H1 (cell line): ENCODE results near the gene GALP. TPM values are rescaled to one million over a fixed set of nuclear protein-coding genes. Genes with fewer than 3 reads are reported as not detected.
A peak's percentile ranks its signal among the peaks of the same experiment; 100 is the strongest.

Experiments
- CTCF ChIA-PET: fragments of 300-600 bp; sonication (Branson Sonifier 250); formaldehyde crosslinking; loops from one replicate; lab custom pipeline; 2021; ENCODE audit not compliant: partially characterized antibody; lab: Charles Lee
- POLR2A ChIA-PET: fragments of 300-600 bp; sonication (Branson Sonifier 250); formaldehyde crosslinking; loops from one replicate; lab custom pipeline; 2021; ENCODE audit warnings: inconsistent platforms; ENCODE audit not compliant: partially characterized antibody; lab: Charles Lee
- DNase-seq, 2 experiments: peaks; one replicate each; pipeline versions ENCODE4 v3.0.0 to v3.0.0-alpha.2; 2010 to 2022; ENCODE audit warnings: low spot score in 2 of 2, low read depth in 1 of 2, mixed read lengths in 1 of 2
- FAIRE-seq: peaks from 2 replicates; lab custom pipeline; 2011; peaks lifted over from hg19 to GRCh38; lab: Jason Lieb, UNC
- H2AFZ ChIP-seq: 2 replicates; pipeline ENCODE4 v1.8.1; 2012; ENCODE audit warnings: low read length, inconsistent platforms
- H2AK5ac ChIP-seq: 2 replicates; pipeline ENCODE4 v1.6.1; 2013; ENCODE audit warnings: low read depth, low read length
- H2BK120ac ChIP-seq: replicated peaks from 2 replicates; pipeline ENCODE3; 2013; ENCODE audit warnings: low read depth, low read length, inconsistent platforms
- H2BK12ac ChIP-seq: 2 replicates; pipeline ENCODE4 v1.6.1; 2013; ENCODE audit warnings: low read depth, low read length
- H2BK15ac ChIP-seq: 2 replicates; pipeline ENCODE4 v1.6.1; 2013; ENCODE audit warnings: low read length
- H2BK20ac ChIP-seq: 2 replicates; pipeline ENCODE4 v1.6.1; 2013; ENCODE audit warnings: low read length
- H2BK5ac ChIP-seq: 2 replicates; pipeline ENCODE4 v1.6.1; 2013; ENCODE audit warnings: low read depth, low read length
- H3K14ac ChIP-seq: 2 replicates; pipeline ENCODE4 v1.6.1; 2013; ENCODE audit warnings: inconsistent platforms; ENCODE audit not compliant: insufficient read length
- H3K18ac ChIP-seq: 2 replicates; pipeline ENCODE4 v1.6.1; 2013; ENCODE audit warnings: low read length; ENCODE audit errors: extremely low read depth
- H3K23ac ChIP-seq: 2 replicates; pipeline ENCODE4 v1.6.1; 2013; ENCODE audit warnings: inconsistent platforms; ENCODE audit not compliant: insufficient read length
- H3K23me2 ChIP-seq: 2 replicates; pipeline ENCODE4 v1.6.1; 2013; ENCODE audit warnings: low read depth, low read length
- H3K27ac ChIP-seq: 2 replicates; pipeline ENCODE4 v1.6.1; 2011; ENCODE audit warnings: low read depth, low read length, inconsistent platforms
- H3K27me3 ChIP-seq, 4 experiments: replicated peaks in 1 of 4; 1 replicate in 1 of 4; 2 replicates in 3 of 4; pipeline versions ENCODE4 v1.6.1 to v1.8.1; 2011 to 2013; ENCODE audit warnings: low read length in 3 of 4, mild to moderate bottlenecking in 3 of 4, inconsistent platforms in 2 of 4, mixed read lengths in 2 of 4, moderate library complexity in 1 of 4; ENCODE audit not compliant: control insufficient read depth in 3 of 4, insufficient read depth in 3 of 4; ENCODE audit errors: extremely low read depth in 1 of 4
- H3K36me3 ChIP-seq, 4 experiments: 2 replicates each; pipeline versions ENCODE4 v1.6.1 to v1.8.1; 2011 to 2013; ENCODE audit warnings: mild to moderate bottlenecking in 4 of 4, low read length in 3 of 4, moderate library complexity in 2 of 4, control low read depth in 1 of 4, inconsistent platforms in 1 of 4; ENCODE audit not compliant: insufficient read depth in 4 of 4, control insufficient read depth in 2 of 4
- H3K4ac ChIP-seq: replicated peaks from 2 replicates; pipeline ENCODE3; 2013; ENCODE audit warnings: low read length, low read depth, mixed read lengths, inconsistent platforms; ENCODE audit not compliant: insufficient read length
- H3K4me1 ChIP-seq, 4 experiments: replicated peaks in 1 of 4; 1 replicate in 1 of 4; 2 replicates in 3 of 4; pipeline versions ENCODE4 v1.6.1 to v1.8.1; 2011 to 2013; ENCODE audit warnings: low read length in 3 of 4, inconsistent platforms in 2 of 4, mixed read lengths in 1 of 4; ENCODE audit not compliant: insufficient read depth in 4 of 4, control insufficient read depth in 3 of 4
- H3K4me2 ChIP-seq, 2 experiments: 2 replicates each; pipeline versions ENCODE4 v1.6.1 to v1.8.1; 2011 to 2013; ENCODE audit warnings: low read depth in 2 of 2, low read length in 2 of 2, control low read depth in 1 of 2, inconsistent platforms in 1 of 2, mild to moderate bottlenecking in 1 of 2; ENCODE audit not compliant: insufficient read depth in 1 of 2
- H3K4me3 ChIP-seq, 4 experiments: fragments of 200-600, 300-600 bp in 1 of 4; sonication (generic), shearing (Covaris generic), sonication (Bioruptor Twin) in 1 of 4; 2 replicates each; pipeline versions ENCODE4 v1.5.1 to v1.8.1; 2011 to 2016; ENCODE audit warnings: low read length in 4 of 4, low read depth in 3 of 4, control low read depth in 2 of 4, inconsistent platforms in 2 of 4, mild to moderate bottlenecking in 2 of 4, mixed read lengths in 1 of 4, moderate library complexity in 1 of 4; ENCODE audit not compliant: insufficient read depth in 2 of 4; ENCODE audit errors: extremely low read depth in 1 of 4
- H3K56ac ChIP-seq: replicated peaks from 2 replicates; pipeline ENCODE3; 2013; ENCODE audit warnings: low read depth, mild to moderate bottlenecking, mixed read lengths, low read length, inconsistent platforms; ENCODE audit not compliant: insufficient read length
- H3K79me1 ChIP-seq: 2 replicates; pipeline ENCODE4 v1.6.1; 2013; ENCODE audit warnings: low read depth, low read length, control low read depth
- H3K79me2 ChIP-seq, 2 experiments: 2 replicates each; pipeline versions ENCODE4 v1.6.1 to v1.8.1; 2012 to 2013; ENCODE audit warnings: low read length in 2 of 2, mild to moderate bottlenecking in 2 of 2, inconsistent platforms in 1 of 2; ENCODE audit not compliant: insufficient read depth in 2 of 2, control insufficient read depth in 1 of 2
- H3K9ac ChIP-seq, 4 experiments: replicated peaks in 1 of 4; 1 replicate in 1 of 4; 2 replicates in 3 of 4; pipeline versions ENCODE4 v1.6.1 to v1.8.1; 2011 to 2013; ENCODE audit warnings: low read depth in 3 of 4, low read length in 3 of 4, control low read depth in 2 of 4, mild to moderate bottlenecking in 2 of 4, moderate library complexity in 2 of 4, inconsistent platforms in 1 of 4; ENCODE audit errors: extremely low read depth in 1 of 4
- H3K9me3 ChIP-seq, 2 experiments: 2 replicates each; pipeline versions ENCODE4 v1.6.1 to v1.8.1; 2012 to 2013; ENCODE audit warnings: mild to moderate bottlenecking in 2 of 2, moderate library complexity in 2 of 2, control low read depth in 1 of 2, inconsistent platforms in 1 of 2, low read depth in 1 of 2, low read length in 1 of 2, mixed read lengths in 1 of 2; ENCODE audit not compliant: insufficient read depth in 2 of 2
- H4K20me1 ChIP-seq, 2 experiments: replicated peaks in 1 of 2; 2 replicates each; pipeline versions ENCODE3 to v1.8.1; 2011 to 2013; ENCODE audit warnings: inconsistent platforms in 2 of 2, low read length in 2 of 2, mild to moderate bottlenecking in 1 of 2; ENCODE audit not compliant: insufficient read depth in 2 of 2, control insufficient read depth in 1 of 2
- H4K5ac ChIP-seq: 2 replicates; pipeline ENCODE4 v1.6.1; 2013; ENCODE audit warnings: low read length, low read depth, mixed read lengths, inconsistent platforms; ENCODE audit not compliant: insufficient read length
- H4K8ac ChIP-seq: 2 replicates; pipeline ENCODE4 v1.8.0; 2013; ENCODE audit warnings: mild to moderate bottlenecking, moderate library complexity, low read length, inconsistent platforms; ENCODE audit not compliant: insufficient read depth; ENCODE audit errors: extremely low read depth
- H4K91ac ChIP-seq: replicated peaks from 2 replicates; pipeline ENCODE3; 2013; ENCODE audit warnings: low read length, mixed read lengths, inconsistent platforms; ENCODE audit not compliant: insufficient read length
- BCL11A ChIP-seq, 2 experiments: IDR thresholded peaks; one replicate each; pipeline ENCODE4 v1.6.1; 2011; ENCODE audit warnings: low read depth in 2 of 2, low read length in 2 of 2, mild to moderate bottlenecking in 2 of 2
- CHD2 ChIP-seq: IDR thresholded peaks from 2 replicates; pipeline ENCODE4 v1.6.1; 2012; ENCODE audit warnings: low read length, improper control_type of control experiment
- EZH2 ChIP-seq: fragments of 200-600 bp; sonication (generic); IDR thresholded peaks from 2 replicates; pipeline ENCODE4 v1.7.1; 2012; ENCODE audit warnings: low read depth, mild to moderate bottlenecking, moderate library complexity, low read length, inconsistent platforms; ENCODE audit not compliant: severe bottlenecking
- FOSL1 ChIP-seq: IDR thresholded peaks from 2 replicates; pipeline ENCODE4 v1.6.1; 2011; ENCODE audit warnings: mild to moderate bottlenecking, low read depth, low read length, moderate library complexity; ENCODE audit not compliant: insufficient read depth
- GTF2F1 ChIP-seq: IDR thresholded peaks from 2 replicates; pipeline ENCODE4 v1.6.1; 2012; ENCODE audit warnings: low read depth, low read length, improper control_type of control experiment, borderline replicate concordance
- JUN ChIP-seq: IDR thresholded peaks from 2 replicates; pipeline ENCODE4 v1.6.1; 2011; ENCODE audit warnings: low read depth, mild to moderate bottlenecking, improper control_type of control experiment, low read length
- NANOG ChIP-seq: IDR thresholded peaks from 2 replicates; pipeline ENCODE4 v1.6.1; 2011; ENCODE audit warnings: low read length, low read depth, mild to moderate bottlenecking, inconsistent platforms; ENCODE audit not compliant: insufficient read depth, poor library complexity, severe bottlenecking
- NRF1 ChIP-seq: IDR thresholded peaks from 2 replicates; pipeline ENCODE4 v1.6.1; 2011; ENCODE audit warnings: mild to moderate bottlenecking, low read depth, low read length, improper control_type of control experiment
- PHF8 ChIP-seq: fragments of 200-600 bp; sonication (generic); conservative IDR thresholded peaks from 2 replicates; pipeline ENCODE4 v1.7.1; 2012; ENCODE audit warnings: low read depth, mild to moderate bottlenecking, inconsistent platforms, low read length, moderate library complexity
- SIX5 ChIP-seq: IDR thresholded peaks from 2 replicates; pipeline ENCODE4 v1.6.1; 2011; ENCODE audit warnings: mild to moderate bottlenecking, low read depth, low read length
- SP1 ChIP-seq: IDR thresholded peaks from 2 replicates; pipeline ENCODE4 v1.6.1; 2011; ENCODE audit warnings: low read depth, low read length
- TAF1 ChIP-seq: IDR thresholded peaks from 2 replicates; pipeline ENCODE4 v1.6.1; 2011; ENCODE audit warnings: mild to moderate bottlenecking, low read depth, low read length
- TCF12 ChIP-seq: IDR thresholded peaks from 2 replicates; pipeline ENCODE4 v1.6.1; 2011; ENCODE audit warnings: low read depth, mild to moderate bottlenecking, low read length
- WGBS, 2 experiments: shearing (Covaris generic) in 1 of 2; methylation state at CpG; one replicate each; pipeline versions ENCODE4 v1.1.6 to v1.1.7; 2013 to 2015; ENCODE audit warnings: low lambda C conversion rate in 2 of 2, mixed read lengths in 2 of 2, inconsistent platforms in 1 of 2, low coverage in 1 of 2, missing lambda C conversion rate in 1 of 2; ENCODE audit not compliant: insufficient replicate concordance in 2 of 2, insufficient coverage in 1 of 2, insufficient read length in 1 of 2; ENCODE audit errors: extremely low coverage in 1 of 2, missing lambda C conversion rate in 1 of 2; 5-methylcytosine and 5-hydroxymethylcytosine counted together
- polyA plus RNA-seq, 7 experiments: library from polyadenylated mRNA; depleted of rRNA in 3 of 7; stranded (reverse) in 5 of 7; unstranded in 2 of 7; fragments of >200 nt in 5 of 7; fragments of 200-250 nt in 2 of 7; gene quantifications; 1 replicate in 5 of 7; 2 replicates in 1 of 7; 4 replicates in 1 of 7; pipeline versions ENCODE4 v1.2.1 to v1.2.3, GENCODE V29; 2011 to 2013; ENCODE audit warnings: missing spikeins in 2 of 7, mixed read lengths in 2 of 7
- total RNA-seq: library from RNA; stranded (reverse); fragmentation: NEBNext Ultra II Directional; extraction: Animal tissue kit (Norgen Biotek cat#: 25700); gene quantifications from 2 replicates; pipeline ENCODE4 v1.2.1, GENCODE V29; 2021
- TF ChIP-seq, protein P1 (sequence below): IDR thresholded peaks from 2 replicates; pipeline ENCODE4 v1.6.1; 2012; ENCODE audit warnings: inconsistent platforms

GALP gene
- total and polyA plus RNA-seq, 2 of the 8 experiments (the other 6 are each of a cell fraction or from before 2014, with no cell fraction given), result 0.14 TPM; not detected in 1

DNA sequence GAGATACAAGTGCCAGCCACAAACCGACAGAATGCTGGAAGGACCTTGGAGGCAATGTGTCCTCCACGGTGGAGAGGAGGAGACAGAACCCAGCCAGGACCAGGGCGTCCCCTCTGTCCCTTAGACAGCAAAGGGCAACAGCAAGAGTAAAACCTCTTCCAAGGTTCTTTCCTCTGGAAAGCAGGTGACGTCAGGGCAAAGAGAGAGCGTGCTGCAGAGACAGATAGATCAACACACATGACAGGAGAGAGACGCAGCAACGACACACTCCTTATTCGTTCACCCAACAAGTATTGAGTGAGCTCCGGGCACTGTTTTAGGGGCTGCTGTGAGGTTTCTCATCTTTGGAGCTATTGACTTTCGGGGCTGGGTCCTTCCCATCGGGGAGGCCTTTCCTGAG, 1.3 kb upstream of the GALP start:
- FAIRE-seq, result no peak
- TF ChIP-seq SP1 (no peak), TAF1 (no peak), NRF1 (no peak), NANOG (no peak), CHD2 (no peak), GTF2F1 (no peak), JUN (no peak), BCL11A (IDR thresholded peaks at IDR 0.05; ENCODE audit: low read depth in 2 of 2, low read length in 2 of 2) (no peak), SIX5 (no peak), EZH2 (no peak), FOSL1 (no peak), PHF8 (no peak), TCF12 (no peak)
- TF ChIP-seq, protein P1, sequence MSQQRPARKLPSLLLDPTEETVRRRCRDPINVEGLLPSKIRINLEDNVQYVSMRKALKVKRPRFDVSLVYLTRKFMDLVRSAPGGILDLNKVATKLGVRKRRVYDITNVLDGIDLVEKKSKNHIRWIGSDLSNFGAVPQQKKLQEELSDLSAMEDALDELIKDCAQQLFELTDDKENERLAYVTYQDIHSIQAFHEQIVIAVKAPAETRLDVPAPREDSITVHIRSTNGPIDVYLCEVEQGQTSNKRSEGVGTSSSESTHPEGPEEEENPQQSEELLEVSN, result no peak

More for the DNA sequence above, 1.3 kb upstream of the GALP start:
- POLR2A ChIA-PET, result interaction anchor here (0.6 kb wide), 1 partner anchor 372 kb away, joined by 3 read pairs; no protein-coding TSS in a partner anchor
- Histone ChIP-seq H3K9ac (no peak overlapping the region), H3K79me1 (no peaks in the 10 kb centered on the region), H3K4ac (no peak overlapping the region), H3K18ac (no peak overlapping the region), H4K5ac (no peak overlapping the region), H3K27ac (no peak overlapping the region), H3K56ac (no peak overlapping the region), H2BK5ac (no peak overlapping the region), H4K20me1 (no peaks in the 10 kb centered on the region), H3K4me1 (peaks cover 0 to 3% (median 0%) of the 10 kb centered on the region in 4 experiments; a peak in 1 of 7 replicates), H2AK5ac (no peak overlapping the region), H3K4me2 (no peak overlapping the region), H3K79me2 (no peaks in the 10 kb centered on the region), H3K4me3 (no peak overlapping the region), H4K8ac (no peak overlapping the region), H2AFZ (0 out of 2 replicates have a peak overlapping the region, but pooled peaks have one; percentile 7), H3K36me3 (no peaks in the 10 kb centered on the region), H3K27me3 (no peaks in the 10 kb centered on the region), H2BK120ac (no peak overlapping the region), H3K9me3 (no peaks in the 10 kb centered on the region), H4K91ac (no peak overlapping the region), H2BK15ac (no peak overlapping the region), H3K23me2 (no peaks in the 10 kb centered on the region), H2BK12ac (no peak overlapping the region), H3K14ac (no peak overlapping the region), H3K23ac (no peak overlapping the region), H2BK20ac (no peak overlapping the region)
- CTCF ChIA-PET, result interaction anchor here (1.1 to 13.8 kb wide), 10 partner anchors 10 to 108 kb away, joined by 3 to 137 read pairs (median 6); no protein-coding TSS in a partner anchor
- no peak for DNase-seq
- 86% methylated on average over 11 of the region's 11 CpGs; no CpG with 5 or more reads in 1 of the 2 experiments for WGBS, 2 experiments
